Small intestine (tissue), 7 donors: ENCODE measurements around the gene RRBP1. TPM values are rescaled to one million over a fixed set of nuclear protein-coding genes. Genes with fewer than 3 reads are reported as not detected.

Source experiments
- DNase-seq, 2 donors: peaks; one replicate each; pipeline versions ENCODE4 v3.0.0 to v3.0.0-alpha.2; 2013
- FAIRE-seq: peaks from 2 replicates; lab custom pipeline; 2012; peaks lifted over from hg19 to GRCh38; lab: Jason Lieb, UNC
- H3K27ac ChIP-seq, 3 donors: one replicate each; pipeline ENCODE4 v1.5.1; 2013; ENCODE audit warnings: low read length in 2 of 3, mild to moderate bottlenecking in 2 of 3, control low read depth in 1 of 3, inconsistent platforms in 1 of 3, low read depth in 1 of 3, moderate library complexity in 1 of 3
- H3K27me3 ChIP-seq, 3 donors: one replicate each; pipeline ENCODE4 v1.6.1; 2013; ENCODE audit warnings: low read length in 3 of 3, inconsistent platforms in 1 of 3; ENCODE audit not compliant: control insufficient read depth in 3 of 3, insufficient read depth in 3 of 3
- H3K36me3 ChIP-seq, 3 donors: one replicate each; pipeline ENCODE4 v1.6.1; 2013; ENCODE audit warnings: low read length in 3 of 3, inconsistent platforms in 1 of 3, low read depth in 1 of 3, mild to moderate bottlenecking in 1 of 3, moderate library complexity in 1 of 3; ENCODE audit not compliant: control insufficient read depth in 3 of 3, insufficient read depth in 2 of 3
- H3K4me1 ChIP-seq, 3 donors: one replicate each; pipeline ENCODE4 v1.6.1; 2013; ENCODE audit warnings: low read length in 2 of 3, inconsistent platforms in 1 of 3, low read depth in 1 of 3, mild to moderate bottlenecking in 1 of 3, moderate library complexity in 1 of 3; ENCODE audit not compliant: control insufficient read depth in 3 of 3, insufficient read depth in 2 of 3
- H3K4me3 ChIP-seq, 3 donors: one replicate each; pipeline ENCODE4 v1.5.1; 2013; ENCODE audit warnings: low read length in 3 of 3, control low read depth in 1 of 3, inconsistent platforms in 1 of 3, low read depth in 1 of 3, mild to moderate bottlenecking in 1 of 3, moderate library complexity in 1 of 3
- H3K9me3 ChIP-seq, 2 donors: one replicate each; pipeline ENCODE4 v1.6.1; 2013; ENCODE audit warnings: low read depth in 1 of 2, low read length in 1 of 2; ENCODE audit not compliant: control insufficient read depth in 2 of 2, insufficient read depth in 1 of 2
- WGBS, 3 donors: extraction: QIAGEN DNeasy Blood & Tissue Kit; methylation state at CpG; one replicate each; pipeline ENCODE4 v1.1.7; 2013; 5-methylcytosine and 5-hydroxymethylcytosine counted together
- polyA plus RNA-seq, 4 donors: library from polyadenylated mRNA; stranded (reverse) in 3 of 4; unstranded in 1 of 4; fragments of 200-250 nt in 3 of 4; fragments of 120-200 nt in 1 of 4; gene quantifications; one replicate each; pipeline versions ENCODE4 v1.2.1 to v1.2.3, GENCODE V29; 2013
- donor health status: healthy with polysubstance abuse.
- donor health status: control.
- donor health status: control.
- donor health status: Bipolar disorder and iron deficiency.
- donor health status: healthy.

The RRBP1 gene
- polyA plus RNA-seq, 4 donors: 45.2 to 232 (median 112) TPM

DNA sequence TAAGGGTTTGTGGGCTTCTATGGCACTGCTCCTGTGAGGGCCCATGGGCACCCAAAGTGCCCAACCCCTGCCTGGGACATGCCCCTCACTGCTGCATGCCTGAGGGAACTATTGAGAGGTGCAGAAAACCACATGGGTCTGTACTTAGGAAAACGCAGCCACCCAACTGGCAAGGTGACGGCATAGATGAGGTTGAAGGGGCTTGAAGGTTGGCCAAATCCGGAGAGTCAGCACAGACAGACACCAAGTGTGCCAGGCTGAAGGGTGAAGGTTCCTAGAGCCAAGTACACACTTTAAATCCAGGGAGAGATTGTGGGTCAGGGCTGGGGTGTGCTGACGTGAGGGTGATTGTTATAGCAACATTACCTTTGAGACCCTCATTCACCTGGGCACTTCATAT, 23.9 kb upstream of the RRBP1 start:
- DNase-seq (no peak), FAIRE-seq (no peak)
- 66 to 94% (median 84%) methylated on average over 4 of the region's 4 CpGs for WGBS, 3 donors
- Histone ChIP-seq H3K27me3 (no peaks in the 10 kb centered on the region), H3K4me3 (no peak overlapping the region), H3K4me1 (peaks cover 0 to 40% (median 8%) of the 10 kb centered on the region in 3 donors), H3K36me3 (no peaks in the 10 kb centered on the region), H3K27ac (no peak overlapping the region), H3K9me3 (no peaks in the 10 kb centered on the region)

GRCh38 chr20:17704589-17705317, 22.7 kb upstream of the RRBP1 start:
- WGBS, 3 donors: 96 to 99% (median 97%) methylated on average over 5 of the region's 5 CpGs
- no peaks in the 10 kb centered on the region for H3K27me3 ChIP-seq
- FAIRE-seq (no peak), DNase-seq (no peak)
- H3K4me1 ChIP-seq: peaks cover 0 to 40% (median 4%) of the 10 kb centered on the region in 3 donors
- no peak overlapping the region for H3K4me3 ChIP-seq
- no peaks in the 10 kb centered on the region for H3K36me3 ChIP-seq
- H3K9me3 ChIP-seq: no peaks in the 10 kb centered on the region
- no peak overlapping the region for H3K27ac ChIP-seq

DNA sequence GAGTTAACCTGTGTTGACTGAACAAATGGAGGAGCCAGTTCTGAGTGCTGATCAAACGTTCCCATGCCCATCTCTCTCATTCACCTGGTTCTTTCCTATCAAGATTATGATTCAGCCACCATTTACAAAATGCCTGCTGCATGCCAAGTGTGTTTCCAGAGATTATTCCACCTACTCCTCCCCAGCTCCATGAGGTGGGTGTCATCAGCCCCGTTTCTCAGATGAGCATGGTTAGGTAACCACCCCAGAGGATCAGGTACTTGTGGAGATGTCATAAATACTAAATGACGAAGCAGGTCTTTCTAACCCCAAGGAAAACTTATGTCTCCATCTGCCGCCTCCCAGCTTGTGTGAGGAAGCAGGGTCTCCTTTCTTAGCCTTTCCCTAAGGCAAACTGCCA, 19.8 kb upstream of the RRBP1 start:
- Histone ChIP-seq H3K4me1 (peaks cover 0 to 41% (median 7%) of the 10 kb centered on the region in 3 donors), H3K9me3 (no peaks in the 10 kb centered on the region), H3K36me3 (no peaks in the 10 kb centered on the region), H3K27me3 (no peaks in the 10 kb centered on the region), H3K4me3 (no peak overlapping the region), H3K27ac (no peak overlapping the region)
- DNase-seq: no peak
- WGBS, 3 donors: 67 to 77% (median 75%) methylated on average over 4 of the region's 4 CpGs
- no peak for FAIRE-seq

DNA sequence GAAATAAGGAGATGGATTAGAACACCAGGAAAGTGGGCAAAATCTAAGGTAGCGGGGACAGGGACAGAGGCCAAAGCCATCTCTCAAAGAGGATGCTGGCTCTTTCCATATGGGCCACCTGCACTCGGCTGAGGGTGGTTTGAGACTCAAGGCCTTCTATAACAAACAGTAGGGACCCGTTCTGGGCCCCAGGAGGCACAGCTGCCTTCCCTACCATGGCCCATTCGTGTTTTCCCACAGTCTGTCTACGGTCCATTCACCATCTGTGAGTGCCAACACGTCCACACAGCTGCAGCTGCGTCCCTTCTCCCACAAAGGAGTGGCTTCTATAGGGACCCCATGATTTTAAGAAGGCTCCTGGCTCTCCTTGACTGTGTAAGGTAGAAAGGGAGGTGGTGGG, 18.6 kb upstream of the RRBP1 start:
- Histone ChIP-seq H3K27ac (no peak overlapping the region), H3K27me3 (no peaks in the 10 kb centered on the region), H3K36me3 (no peaks in the 10 kb centered on the region), H3K4me3 (no peak overlapping the region), H3K9me3 (no peaks in the 10 kb centered on the region), H3K4me1 (peaks cover 0 to 31% (median 3%) of the 10 kb centered on the region in 3 donors)
- WGBS, 3 donors: 62 to 82% (median 72%) methylated on average over 7 of the region's 7 CpGs
- FAIRE-seq (no peak), DNase-seq (no peak)

DNA sequence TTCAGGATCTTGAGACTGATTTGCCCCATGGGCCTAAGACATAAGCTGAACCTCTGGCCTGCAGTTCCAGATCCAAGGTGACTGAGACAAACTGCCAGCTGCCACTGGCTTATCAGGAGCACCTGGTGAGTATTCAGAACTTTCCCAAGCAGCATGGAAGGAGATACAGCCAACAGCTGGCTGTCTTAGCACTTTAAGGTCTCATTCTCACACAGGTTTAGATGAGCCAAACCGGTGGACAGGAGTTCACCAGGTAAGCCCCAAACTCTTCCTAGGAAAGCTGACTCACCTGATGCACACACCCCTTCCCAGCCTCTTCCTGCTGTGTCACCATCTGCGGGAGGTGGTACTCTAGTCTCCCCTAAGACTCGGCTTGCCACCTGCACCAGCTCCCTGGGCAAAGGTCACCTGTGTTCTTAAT, 17.9 kb upstream of the RRBP1 start, which contains the start of gene BANF2:
TSS of gene BANF2 (plus strand) at position 36 of the 421 bp plus-strand sequence. CDS start 25,060 bp downstream, outside the sequence.
- Histone ChIP-seq H3K4me3 (no peak within 1 kb of the TSS), H3K36me3 (no peaks in the 10 kb centered on the region), H3K9me3 (no peaks in the 10 kb centered on the region), H3K27ac (peak within 1 kb of the TSS in 2 of 3 donors; percentile 28 to 65), H3K4me1 (peaks cover 0 to 27% (median 3%) of the 10 kb centered on the region in 3 donors), H3K27me3 (no peaks in the 10 kb centered on the region)
- WGBS, 3 donors: 13 to 64% (median 19%) methylated on average over 3 of the region's 3 CpGs
- DNase-seq: peak; percentile 85 to 86
- no peak for FAIRE-seq

- peaks cover 0 to 27% (median 3%) of the 10 kb centered on the region in 3 donors for H3K4me1 ChIP-seq
- no peaks in the 10 kb centered on the region for H3K36me3 ChIP-seq
- FAIRE-seq (no peak), DNase-seq (peak; percentile 51 to 55)
- H3K9me3 ChIP-seq: no peaks in the 10 kb centered on the region
- peak overlapping the region in 2 of 3 donors; percentile 14 to 34 for H3K27ac ChIP-seq
- WGBS, 3 donors: 11 to 41% (median 28%) methylated on average over 5 of the region's 5 CpGs
- H3K27me3 ChIP-seq: no peaks in the 10 kb centered on the region
- H3K4me3 ChIP-seq: no peak overlapping the region
Observed at GRCh38 chr20:17698384-17698783, 16.3 kb upstream of the RRBP1 start.

DNA sequence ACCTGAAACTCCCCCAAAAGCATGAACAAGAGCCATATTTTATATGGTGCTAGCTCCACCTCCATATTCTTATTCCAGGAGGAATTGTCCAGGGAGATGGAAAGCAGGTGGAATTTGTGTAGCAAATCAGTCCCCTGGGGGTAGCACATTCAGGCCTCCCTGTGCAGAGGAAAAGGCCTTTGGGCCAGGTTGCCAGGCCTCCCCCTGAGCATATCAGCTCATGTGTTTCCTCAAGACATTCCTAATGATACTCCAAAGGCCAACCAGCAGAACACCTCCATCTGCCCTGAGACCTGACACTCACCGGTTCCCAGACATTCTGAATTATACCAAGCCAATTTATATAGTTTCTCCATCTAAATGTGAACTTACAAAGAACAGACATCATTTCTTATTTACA, 15.1 kb upstream of the RRBP1 start:
- no peak overlapping the region for H3K4me3 ChIP-seq
- H3K9me3 ChIP-seq: no peaks in the 10 kb centered on the region
- H3K36me3 ChIP-seq: no peaks in the 10 kb centered on the region
- WGBS, 3 donors: 79 to 89% (median 83%) methylated on average over 1 of the region's 1 CpG
- DNase-seq (no peak), FAIRE-seq (no peak)
- H3K4me1 ChIP-seq: peaks cover 0 to 27% (median 3%) of the 10 kb centered on the region in 3 donors
- no peaks in the 10 kb centered on the region for H3K27me3 ChIP-seq
- H3K27ac ChIP-seq: no peak overlapping the region

DNA sequence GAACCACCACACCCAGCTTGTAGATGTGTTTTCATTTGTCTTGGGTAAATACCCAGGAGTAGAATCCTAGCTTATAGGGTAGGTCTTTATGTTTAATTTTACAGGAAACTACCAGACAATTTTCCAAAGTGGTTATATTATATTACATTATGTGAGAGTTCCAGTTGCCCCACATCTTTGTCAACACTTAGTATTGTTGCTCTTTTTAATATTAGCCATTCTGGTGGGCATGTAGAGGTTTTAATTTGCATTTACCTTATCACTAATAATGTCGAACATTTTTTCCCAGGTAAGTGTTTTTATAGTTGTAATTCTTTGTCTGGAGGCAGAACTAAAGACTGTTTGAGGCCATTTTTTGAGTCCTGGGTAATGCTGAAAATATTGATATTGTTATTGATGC, 14.2 kb upstream of the RRBP1 start:
- Histone ChIP-seq H3K27ac (no peak overlapping the region), H3K27me3 (no peaks in the 10 kb centered on the region), H3K9me3 (no peaks in the 10 kb centered on the region), H3K36me3 (no peaks in the 10 kb centered on the region), H3K4me3 (no peak overlapping the region), H3K4me1 (peaks cover 0 to 27% (median 3%) of the 10 kb centered on the region in 3 donors)
- WGBS, 3 donors: 91 to 97% (median 97%) methylated on average over 1 of the region's 1 CpG
- no peak for FAIRE-seq
- no peak for DNase-seq
